Measurements from ENCODE around the gene UMAD1. TPM values are rescaled to one million over a fixed set of nuclear protein-coding genes. Genes with fewer than 3 reads are reported as not detected.
"Not testable (repeated sequence)": the region's sequence is repeated elsewhere in the genome, so short reads cannot be mapped to it uniquely, and the experiment has no call there.

The UMAD1 gene
- total and polyA plus RNA-seq, 2 donors (not counting 3 experiments of a cell fraction or from before 2014, with no cell fraction given) = 5.6 to 6.6 TPM

DNA sequence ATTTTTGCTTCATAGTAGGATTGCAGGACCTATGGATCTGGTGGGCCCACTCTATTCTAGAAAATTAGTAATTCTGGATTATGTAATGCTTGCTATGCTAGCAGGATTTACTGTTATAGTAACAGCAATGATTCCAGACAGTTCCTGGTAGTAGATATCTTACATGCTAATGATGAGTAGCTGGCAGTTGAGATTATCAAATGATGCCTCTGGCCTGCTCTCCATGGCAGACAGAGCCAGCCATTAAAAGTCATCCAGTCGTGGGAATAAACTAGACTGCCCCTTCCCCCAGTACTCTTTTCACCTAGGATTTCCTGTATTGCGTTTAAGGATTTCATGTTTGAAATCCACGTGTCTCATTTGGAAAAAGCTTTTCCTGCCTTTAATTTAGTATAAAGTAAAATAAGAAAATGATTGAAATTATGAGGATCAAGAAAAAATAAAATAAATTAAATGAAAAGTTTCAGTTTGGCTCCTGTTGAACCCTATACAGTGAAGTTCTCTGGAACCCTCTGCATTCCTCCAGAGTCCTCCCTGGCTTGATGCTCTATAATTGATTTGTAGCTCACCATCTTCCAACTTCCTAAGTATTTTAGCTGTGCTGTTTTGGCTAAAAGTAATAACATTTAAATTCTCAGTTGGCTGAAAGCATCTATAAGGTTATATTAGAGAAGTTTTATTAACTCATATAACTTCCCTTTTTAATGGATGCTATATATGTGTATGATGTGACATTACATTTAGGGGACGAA, 14.6 kb downstream of the UMAD1 start:
- H3K9me1 ChIP-seq (replicated peaks; ENCODE audit: control insufficient read depth, extremely low read depth, insufficient read depth, low read length) = no peaks in the 10 kb centered on the region
- DNase-seq (ENCODE audit: low read depth, low spot score) (no peak), FAIRE-seq (no peak)
- ChIA-PET POLR2A (no interaction called here), CTCF (interaction anchor here (0.6 kb wide), 1 partner anchor 26 kb away, joined by 3 read pairs; no protein-coding TSS in a partner anchor)
- no peaks in the 10 kb centered on the region for H4K20me1 ChIP-seq (replicated peaks; ENCODE audit: control insufficient read depth, extremely low read depth, insufficient read depth, low read length)
- intact Hi-C loops (cut with micrococcal nuclease) (no loop called here), dilution Hi-C loops (cut with MboI; ENCODE audit: extremely low pct_ligation_motif_present, low sequenced_read_pairs) (no loop called here)
- TF ChIP-seq MYC (IDR thresholded peaks at IDR 0.05; ENCODE audit: low read depth, low read length) = no peak
- TF ChIP-seq, protein P1, sequence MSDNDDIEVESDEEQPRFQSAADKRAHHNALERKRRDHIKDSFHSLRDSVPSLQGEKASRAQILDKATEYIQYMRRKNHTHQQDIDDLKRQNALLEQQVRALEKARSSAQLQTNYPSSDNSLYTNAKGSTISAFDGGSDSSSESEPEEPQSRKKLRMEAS (IDR thresholded peaks at IDR 0.05; ENCODE audit: insufficient read depth, insufficient read length) = no peak
- TF ChIP-seq, protein P2, sequence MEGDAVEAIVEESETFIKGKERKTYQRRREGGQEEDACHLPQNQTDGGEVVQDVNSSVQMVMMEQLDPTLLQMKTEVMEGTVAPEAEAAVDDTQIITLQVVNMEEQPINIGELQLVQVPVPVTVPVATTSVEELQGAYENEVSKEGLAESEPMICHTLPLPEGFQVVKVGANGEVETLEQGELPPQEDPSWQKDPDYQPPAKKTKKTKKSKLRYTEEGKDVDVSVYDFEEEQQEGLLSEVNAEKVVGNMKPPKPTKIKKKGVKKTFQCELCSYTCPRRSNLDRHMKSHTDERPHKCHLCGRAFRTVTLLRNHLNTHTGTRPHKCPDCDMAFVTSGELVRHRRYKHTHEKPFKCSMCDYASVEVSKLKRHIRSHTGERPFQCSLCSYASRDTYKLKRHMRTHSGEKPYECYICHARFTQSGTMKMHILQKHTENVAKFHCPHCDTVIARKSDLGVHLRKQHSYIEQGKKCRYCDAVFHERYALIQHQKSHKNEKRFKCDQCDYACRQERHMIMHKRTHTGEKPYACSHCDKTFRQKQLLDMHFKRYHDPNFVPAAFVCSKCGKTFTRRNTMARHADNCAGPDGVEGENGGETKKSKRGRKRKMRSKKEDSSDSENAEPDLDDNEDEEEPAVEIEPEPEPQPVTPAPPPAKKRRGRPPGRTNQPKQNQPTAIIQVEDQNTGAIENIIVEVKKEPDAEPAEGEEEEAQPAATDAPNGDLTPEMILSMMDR (IDR thresholded peaks at IDR 0.05; ENCODE audit: extremely low read depth in 1 of 2, insufficient read depth in 1 of 2, low read depth in 1 of 2, low read length in 2 of 2) = no peak
- no peak for TF ChIP-seq POLR2A (IDR thresholded peaks at IDR 0.05; ENCODE audit: low read depth, low read length)
- no peak for TF ChIP-seq EZH2 (IDR thresholded peaks at IDR 0.05; ENCODE audit: borderline replicate concordance, low read depth, low read length, severe bottlenecking)
- no peak for TF ChIP-seq POLR2AphosphoS5 (IDR thresholded peaks at IDR 0.05; ENCODE audit: insufficient read depth, low read depth, low read length)
- no peak for TF ChIP-seq GATA2 (IDR thresholded peaks at IDR 0.05; ENCODE audit: insufficient read depth, insufficient read length, low read depth, low read length)
- TF ChIP-seq JUN (IDR thresholded peaks at IDR 0.05; ENCODE audit: borderline replicate concordance, insufficient read depth, insufficient read length, low read depth) = no peak
- no peak for TF ChIP-seq FOS (IDR thresholded peaks at IDR 0.05; ENCODE audit: borderline replicate concordance, insufficient read depth, low read length)
- no peak overlapping the region for H3K9ac ChIP-seq (replicated peaks; ENCODE audit: extremely low read depth, insufficient read depth, low read length)
- H3K36me3 ChIP-seq (ENCODE audit: control insufficient read depth in 2 of 2, extremely low read depth in 1 of 2, insufficient read depth in 2 of 2, low read length in 2 of 2) = no peaks in the 10 kb centered on the region
- no peaks in the 10 kb centered on the region for H3K9me3 ChIP-seq (replicated peaks; ENCODE audit: control insufficient read depth, insufficient read depth, low read length)
- H3K4me2 ChIP-seq (ENCODE audit: insufficient read depth, low read length) = no peak overlapping the region
- no peak overlapping the region for H3K4me3 ChIP-seq (replicated peaks in 1 of 3; ENCODE audit: insufficient read depth in 1 of 3, low read depth in 1 of 3, low read length in 3 of 3)
- H3K4me1 ChIP-seq (ENCODE audit: control insufficient read depth, extremely low read depth, insufficient read depth, low read length) = no peaks in the 10 kb centered on the region
- no TSS peak for BruUV-seq (replicated peaks)
- H3K27ac ChIP-seq (ENCODE audit: insufficient read depth, low read depth, low read length) = no peak overlapping the region
- no peak overlapping the region for H2AFZ ChIP-seq (ENCODE audit: low read depth, low read length)
- no peaks in the 10 kb centered on the region for H3K27me3 ChIP-seq (ENCODE audit: control insufficient read depth in 2 of 2, insufficient read depth in 2 of 2, low read length in 2 of 2)
- no peaks in the 10 kb centered on the region for H3K79me2 ChIP-seq (ENCODE audit: control insufficient read depth, insufficient read depth, low read length)

DNA sequence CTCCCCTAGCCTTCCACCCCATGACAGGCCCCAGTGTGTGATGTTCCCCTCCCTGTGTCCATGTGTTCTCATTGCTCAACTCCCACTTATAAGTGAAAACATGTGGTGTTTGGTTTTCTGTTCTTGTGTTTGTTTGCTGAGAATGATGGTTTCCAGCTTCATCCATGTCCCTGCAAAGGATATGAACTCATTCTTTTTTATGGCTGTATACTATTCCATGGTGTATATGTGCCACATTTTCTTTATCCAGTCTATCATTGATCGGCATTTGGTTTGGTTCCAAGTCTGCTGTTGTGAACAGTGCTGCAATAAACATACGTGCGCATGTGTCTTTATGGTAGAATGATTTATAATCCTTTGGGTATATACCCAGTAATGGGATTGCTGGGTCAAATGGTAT, 15.9 kb downstream of the UMAD1 start:
- H4K20me1 ChIP-seq (replicated peaks; ENCODE audit: control insufficient read depth, extremely low read depth, insufficient read depth, low read length); H3K4me2 ChIP-seq (ENCODE audit: insufficient read depth, low read length); BruUV-seq (replicated peaks); H3K4me3 ChIP-seq (replicated peaks in 1 of 3; ENCODE audit: insufficient read depth in 1 of 3, low read depth in 1 of 3, low read length in 3 of 3); H2AFZ ChIP-seq (ENCODE audit: low read depth, low read length); H3K9me1 ChIP-seq (replicated peaks; ENCODE audit: control insufficient read depth, extremely low read depth, insufficient read depth, low read length); FAIRE-seq; intact Hi-C loops (cut with micrococcal nuclease); H3K4me1 ChIP-seq (ENCODE audit: control insufficient read depth, extremely low read depth, insufficient read depth, low read length); dilution Hi-C loops (cut with MboI; ENCODE audit: extremely low pct_ligation_motif_present, low sequenced_read_pairs); H3K27me3 ChIP-seq (ENCODE audit: control insufficient read depth in 2 of 2, insufficient read depth in 2 of 2, low read length in 2 of 2); H3K9ac ChIP-seq (replicated peaks; ENCODE audit: extremely low read depth, insufficient read depth, low read length); CTCF ChIA-PET; POLR2A ChIA-PET; H3K9me3 ChIP-seq (replicated peaks; ENCODE audit: control insufficient read depth, insufficient read depth, low read length); H3K27ac ChIP-seq (ENCODE audit: insufficient read depth, low read depth, low read length); H3K36me3 ChIP-seq (ENCODE audit: control insufficient read depth in 2 of 2, extremely low read depth in 1 of 2, insufficient read depth in 2 of 2, low read length in 2 of 2); DNase-seq (ENCODE audit: low read depth, low spot score); H3K79me2 ChIP-seq (ENCODE audit: control insufficient read depth, insufficient read depth, low read length): not testable (repeated sequence)
